Natural killer cell (primary cell): Measurements from ENCODE around the gene ABCC1. TPM values are rescaled to one million over a fixed set of nuclear protein-coding genes. Genes with fewer than 3 reads are reported as not detected.

Experiments
- ATAC-seq, 3 donors: fragments of 150-1000 bp in 2 of 3; fragments of 200-7000 bp in 1 of 3; cut with Tn5 transposase; 1 replicate in 1 of 3; 2 replicates in 2 of 3; pipeline ENCODE4 v1.10.0; 2021; ENCODE audit warnings: mild to moderate bottlenecking in 2 of 3, moderate library complexity in 2 of 3
- DNase-seq, 2 donors: peaks; one replicate each; pipeline versions ENCODE4 v3.0.0 to v3.0.0-alpha.2; 2013 to 2021; ENCODE audit warnings: mixed read lengths in 1 of 2
- H3K27ac ChIP-seq: one replicate; pipeline ENCODE4 v1.5.1; 2013; ENCODE audit warnings: mild to moderate bottlenecking, low read length
- H3K27me3 ChIP-seq: one replicate; pipeline ENCODE4 v1.6.1; 2013; ENCODE audit warnings: low read length; ENCODE audit not compliant: control insufficient read depth, insufficient read depth
- H3K36me3 ChIP-seq: one replicate; pipeline ENCODE4 v1.6.1; 2013; ENCODE audit warnings: low read length; ENCODE audit not compliant: control insufficient read depth, insufficient read depth
- H3K4me1 ChIP-seq: one replicate; pipeline ENCODE4 v1.6.1; 2013; ENCODE audit warnings: low read length; ENCODE audit not compliant: control insufficient read depth, insufficient read depth
- H3K4me3 ChIP-seq: one replicate; pipeline ENCODE4 v1.5.1; 2013; ENCODE audit warnings: low read length
- H3K9me3 ChIP-seq: one replicate; pipeline ENCODE4 v1.6.1; 2013; ENCODE audit warnings: low read length; ENCODE audit not compliant: control insufficient read depth, insufficient read depth
- H3K27ac Mint-ChIP-seq, 2 donors: one replicate each; pipeline ENCODE4 v1.8.0; 2022; ENCODE audit warnings: mild to moderate bottlenecking in 2 of 2, mixed read lengths in 2 of 2, moderate library complexity in 1 of 2
- H3K27me3 Mint-ChIP-seq, 2 donors: one replicate each; pipeline ENCODE4 v1.8.0; 2022; ENCODE audit warnings: low read depth in 2 of 2, mixed read lengths in 2 of 2
- H3K36me3 Mint-ChIP-seq: one replicate; pipeline ENCODE4 v1.8.0; 2022; ENCODE audit warnings: mixed read lengths
- H3K4me1 Mint-ChIP-seq, 2 donors: one replicate each; pipeline ENCODE4 v1.8.0; 2022; ENCODE audit warnings: mixed read lengths in 2 of 2
- H3K4me3 Mint-ChIP-seq: one replicate; pipeline ENCODE4 v1.8.0; 2022; ENCODE audit warnings: mild to moderate bottlenecking, moderate library complexity, mixed read lengths
- H3K9me3 Mint-ChIP-seq, 2 donors: one replicate each; pipeline ENCODE4 v1.8.0; 2022; ENCODE audit warnings: mixed read lengths in 2 of 2
- WGBS: methylation state at CpG from one replicate; pipeline ENCODE4 v1.1.7; 2013; ENCODE audit warnings: missing lambda C conversion rate; ENCODE audit not compliant: insufficient coverage; 5-methylcytosine and 5-hydroxymethylcytosine counted together
- intact Hi-C: fragments of 100-400 bp; cut with micrococcal nuclease; formaldehyde crosslinking; loops from one replicate; pipeline ENCODE4 v1.14.2; 2022
- total RNA-seq, 4 donors: library from RNA; stranded (reverse); fragments of 120-200 nt in 1 of 4; gene quantifications; one replicate each; pipeline versions ENCODE4 v1.2.3 to v1.2.4, GENCODE V29; 2013 to 2022
- TF ChIP-seq, protein P1 (sequence below): fragments of 200-600 bp; IDR thresholded peaks from one replicate; pipeline ENCODE4 v1.8.0; 2022; ENCODE audit warnings: antibody characterized with exemption

ABCC1 gene
- total RNA-seq, 3 donors from 2014 or later (not counting 1 experiment from before 2014, with no cell fraction given): 24.5 to 53.9 (median 27.9) TPM

DNA sequence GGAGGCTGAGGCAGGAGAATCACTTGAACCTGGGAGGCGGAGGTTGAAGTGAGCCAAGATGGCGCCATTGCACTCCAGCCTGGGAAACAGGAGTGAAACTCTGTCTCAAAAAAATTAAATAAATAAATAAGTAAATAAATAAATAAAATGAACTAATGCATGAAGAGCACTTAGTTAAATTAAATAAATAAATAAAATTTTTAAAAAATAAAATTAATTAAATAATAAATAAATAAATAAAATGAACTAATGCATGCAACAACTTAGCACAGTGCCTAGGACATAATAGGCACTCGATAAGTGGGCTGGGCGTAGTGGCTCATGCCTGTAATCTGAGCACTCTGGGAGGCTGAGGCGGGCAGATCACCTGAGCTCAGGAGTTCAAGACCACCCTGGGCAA lies 45.5 kb upstream of the ABCC1 start:
- H3K9me3 ChIP-seq: no peaks in the 10 kb centered on the region
- TF ChIP-seq, protein P1, sequence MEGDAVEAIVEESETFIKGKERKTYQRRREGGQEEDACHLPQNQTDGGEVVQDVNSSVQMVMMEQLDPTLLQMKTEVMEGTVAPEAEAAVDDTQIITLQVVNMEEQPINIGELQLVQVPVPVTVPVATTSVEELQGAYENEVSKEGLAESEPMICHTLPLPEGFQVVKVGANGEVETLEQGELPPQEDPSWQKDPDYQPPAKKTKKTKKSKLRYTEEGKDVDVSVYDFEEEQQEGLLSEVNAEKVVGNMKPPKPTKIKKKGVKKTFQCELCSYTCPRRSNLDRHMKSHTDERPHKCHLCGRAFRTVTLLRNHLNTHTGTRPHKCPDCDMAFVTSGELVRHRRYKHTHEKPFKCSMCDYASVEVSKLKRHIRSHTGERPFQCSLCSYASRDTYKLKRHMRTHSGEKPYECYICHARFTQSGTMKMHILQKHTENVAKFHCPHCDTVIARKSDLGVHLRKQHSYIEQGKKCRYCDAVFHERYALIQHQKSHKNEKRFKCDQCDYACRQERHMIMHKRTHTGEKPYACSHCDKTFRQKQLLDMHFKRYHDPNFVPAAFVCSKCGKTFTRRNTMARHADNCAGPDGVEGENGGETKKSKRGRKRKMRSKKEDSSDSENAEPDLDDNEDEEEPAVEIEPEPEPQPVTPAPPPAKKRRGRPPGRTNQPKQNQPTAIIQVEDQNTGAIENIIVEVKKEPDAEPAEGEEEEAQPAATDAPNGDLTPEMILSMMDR: no peak
- Mint-ChIP-seq H3K4me1 (no peaks in the 10 kb centered on the region), H3K27ac (no peak overlapping the region), H3K27me3 (peaks cover 0 to 4% of the 10 kb centered on the region in 2 donors), H3K4me3 (no peak overlapping the region), H3K9me3 (no peaks in the 10 kb centered on the region), H3K36me3 (no peaks in the 10 kb centered on the region)
- H3K4me1 ChIP-seq: no peaks in the 10 kb centered on the region
- intact Hi-C loops: no loop called here
- H3K27me3 ChIP-seq: no peaks in the 10 kb centered on the region
- H3K36me3 ChIP-seq: no peaks in the 10 kb centered on the region
- no peak overlapping the region for H3K27ac ChIP-seq
- WGBS: 100% methylated on average over 3 of the region's 5 CpGs
- DNase-seq: no peak
- ATAC-seq: no peak
- no peak overlapping the region for H3K4me3 ChIP-seq

DNA sequence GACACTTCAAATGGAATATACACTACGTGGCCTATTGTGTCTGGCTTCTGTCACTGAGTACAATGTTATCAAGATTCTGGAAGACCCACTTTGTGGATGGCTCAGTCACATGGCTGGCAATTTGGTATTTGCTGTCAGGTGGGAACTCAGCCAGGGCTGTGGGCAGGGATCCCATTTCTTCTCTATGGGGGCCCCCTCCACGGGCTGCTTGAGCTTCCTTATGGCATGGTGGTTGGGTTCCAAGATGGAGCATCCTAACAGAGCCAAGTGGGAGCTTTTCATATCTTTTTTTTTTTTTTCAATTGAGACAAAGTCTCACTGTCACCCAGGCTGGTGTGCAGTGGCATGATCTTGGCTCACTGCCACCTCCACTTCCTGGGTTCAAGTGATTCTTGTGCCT lies 43.0 kb upstream of the ABCC1 start:
- Mint-ChIP-seq H3K27me3 (peaks cover 0 to 4% of the 10 kb centered on the region in 2 donors), H3K36me3 (no peaks in the 10 kb centered on the region), H3K27ac (no peak overlapping the region), H3K4me3 (no peak overlapping the region), H3K4me1 (no peaks in the 10 kb centered on the region), H3K9me3 (no peaks in the 10 kb centered on the region)
- Histone ChIP-seq H3K4me3 (no peak overlapping the region), H3K4me1 (no peaks in the 10 kb centered on the region), H3K27ac (no peak overlapping the region), H3K9me3 (no peaks in the 10 kb centered on the region), H3K27me3 (no peaks in the 10 kb centered on the region), H3K36me3 (no peaks in the 10 kb centered on the region)
- intact Hi-C loops: no loop called here
- WGBS: 92% methylated on average over 2 of the region's 2 CpGs
- TF ChIP-seq, protein P1: no peak
- ATAC-seq (no peak), DNase-seq (no peak)

DNA sequence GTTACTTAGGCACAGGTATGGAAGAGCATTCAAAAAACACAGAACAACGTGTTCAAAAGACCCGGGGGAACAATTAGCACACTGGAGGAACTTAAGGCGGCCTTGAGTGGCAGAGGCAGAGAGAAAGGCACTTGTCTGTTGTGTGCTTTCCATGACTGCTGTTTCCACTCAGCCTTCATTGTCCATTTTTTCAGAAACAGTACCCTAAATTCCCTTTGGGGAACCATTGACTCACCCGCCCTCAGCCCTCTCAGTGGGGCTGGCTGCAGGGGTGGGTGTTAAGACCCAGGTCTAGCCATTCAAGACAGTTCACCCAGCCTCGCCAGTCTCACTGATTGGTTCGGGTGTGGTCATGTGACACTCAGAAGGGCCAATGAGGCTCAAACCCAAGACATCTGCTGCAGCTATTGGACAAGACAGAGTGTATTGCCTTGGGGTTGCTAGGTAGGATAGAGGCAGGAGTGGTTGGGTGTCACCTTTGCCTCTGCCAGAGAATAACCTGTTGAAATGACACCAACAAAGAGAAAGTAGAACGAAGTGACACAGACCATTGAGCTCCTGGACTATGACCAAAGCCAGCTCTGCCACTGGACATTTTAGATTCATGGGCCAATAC lies 41.4 kb upstream of the ABCC1 start:
- Histone ChIP-seq H3K9me3 (no peaks in the 10 kb centered on the region), H3K27me3 (no peaks in the 10 kb centered on the region), H3K36me3 (no peaks in the 10 kb centered on the region), H3K4me3 (no peak overlapping the region), H3K4me1 (peaks cover 7% of the 10 kb centered on the region), H3K27ac (no peak overlapping the region)
- DNase-seq (peak in 1 of 2 donors; percentile 47), ATAC-seq (peak; percentile 64 to 81 (median 66))
- Mint-ChIP-seq H3K36me3 (no peaks in the 10 kb centered on the region), H3K27me3 (peaks cover 0 to 4% of the 10 kb centered on the region in 2 donors), H3K4me3 (no peak overlapping the region), H3K9me3 (no peaks in the 10 kb centered on the region), H3K4me1 (peaks cover 7 to 8% of the 10 kb centered on the region in 2 donors), H3K27ac (no peak overlapping the region)
- intact Hi-C loops: no loop called here
- 73% methylated on average over 7 of the region's 7 CpGs for WGBS
- TF ChIP-seq, protein P1: no peak

DNA sequence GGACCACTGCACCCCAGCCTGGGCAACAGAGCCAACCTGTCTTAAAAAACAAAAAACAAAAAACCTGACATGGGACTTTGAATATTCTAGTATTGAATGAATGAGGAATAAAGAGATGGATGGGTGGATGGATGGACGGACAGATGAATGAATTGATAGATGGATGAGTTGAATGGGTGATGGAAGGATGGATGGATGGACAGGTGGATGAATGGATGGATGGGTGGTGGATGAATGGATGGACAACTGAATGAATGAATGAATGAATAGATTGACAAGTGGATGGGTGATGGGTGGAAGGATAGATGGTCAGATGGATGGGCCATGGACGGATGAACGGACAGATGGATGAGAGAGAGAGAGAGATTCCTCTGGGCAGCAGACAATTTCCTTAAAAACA lies 38.2 kb upstream of the ABCC1 start:
- intact Hi-C loops: no loop called here
- H3K27ac Mint-ChIP-seq: no peak overlapping the region
- H3K4me1 Mint-ChIP-seq: peaks cover 10% of the 10 kb centered on the region in 2 donors

More for the DNA sequence above, 38.2 kb upstream of the ABCC1 start:
- no peak overlapping the region for H3K27ac ChIP-seq
- Mint-ChIP-seq H3K4me3 (no peak overlapping the region), H3K9me3 (no peaks in the 10 kb centered on the region), H3K36me3 (no peaks in the 10 kb centered on the region), H3K27me3 (no peaks in the 10 kb centered on the region)
- no peaks in the 10 kb centered on the region for H3K36me3 ChIP-seq
- H3K9me3 ChIP-seq: no peaks in the 10 kb centered on the region
- no peak overlapping the region for H3K4me3 ChIP-seq
- WGBS: 96% methylated on average over 2 of the region's 3 CpGs
- peaks cover 7% of the 10 kb centered on the region for H3K4me1 ChIP-seq
- TF ChIP-seq, protein P1: no peak
- no peaks in the 10 kb centered on the region for H3K27me3 ChIP-seq
- no peak for DNase-seq
- ATAC-seq: no peak
